Measurements from ENCODE around the gene CERS6. TPM values are rescaled to one million over a fixed set of nuclear protein-coding genes. Genes with fewer than 3 reads are reported as not detected.
A peak's percentile ranks its signal among the peaks of the same experiment; 100 is the strongest.

The CERS6 gene
- total RNA-seq, 1 donor, result 23.9 TPM

DNA sequence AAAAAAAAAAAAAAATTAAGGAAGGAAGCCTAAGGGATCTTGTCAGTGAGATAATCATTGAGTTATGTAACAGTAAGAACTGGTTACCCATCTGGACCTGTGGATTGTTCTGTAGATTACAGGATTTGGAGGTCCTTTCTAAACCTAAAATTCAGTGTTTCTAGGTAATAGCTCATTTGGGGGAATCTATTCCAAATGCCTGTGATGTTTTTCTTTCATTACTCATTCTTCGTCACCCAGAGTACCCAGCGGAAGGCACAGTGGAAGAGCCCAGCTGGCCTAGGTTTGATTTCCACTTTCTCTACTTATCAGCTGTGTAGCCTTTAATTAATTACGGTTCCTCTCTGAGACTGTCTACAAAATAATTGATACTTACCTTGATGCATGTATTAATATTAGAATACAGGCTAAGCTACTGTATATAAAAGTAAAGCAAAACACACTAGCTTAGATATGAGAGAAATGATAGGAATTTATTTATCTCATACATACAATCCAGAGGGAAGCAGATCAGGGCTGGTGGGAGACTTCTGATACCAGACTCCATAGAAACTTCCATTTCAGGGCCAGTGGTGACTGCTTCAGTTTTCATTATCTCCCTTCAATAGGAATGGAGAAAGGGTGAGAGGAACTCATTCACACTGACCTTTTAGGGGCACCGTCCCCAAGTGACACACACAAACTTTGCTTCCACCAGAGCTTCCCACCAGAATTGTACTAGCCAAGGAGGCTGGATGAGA is 230.6 kb downstream of the CERS6 start:
- Histone ChIP-seq H3K4me3 (ENCODE audit: insufficient read depth, low read length) (no peak overlapping the region), H3K9me3 (ENCODE audit: low read depth, low read length) (no peaks in the 10 kb centered on the region), H3K27ac (ENCODE audit: low read depth, low read length) (peak overlapping the region; percentile 59), H4K20me1 (ENCODE audit: insufficient read depth, low read length) (no peaks in the 10 kb centered on the region), H3K79me2 (ENCODE audit: insufficient read depth, low read length) (no peaks in the 10 kb centered on the region), H3K27me3 (ENCODE audit: insufficient read depth, low read length) (no peaks in the 10 kb centered on the region), H3K4me1 (ENCODE audit: insufficient read depth, low read length) (peaks cover 24% of the 10 kb centered on the region), H2AFZ (ENCODE audit: low read length) (no peak overlapping the region), H3K36me3 (ENCODE audit: insufficient read depth, low read length) (no peaks in the 10 kb centered on the region), H3K4me2 (ENCODE audit: insufficient read depth, low read length) (peak overlapping the region; percentile 61)
- TF ChIP-seq, protein P1, sequence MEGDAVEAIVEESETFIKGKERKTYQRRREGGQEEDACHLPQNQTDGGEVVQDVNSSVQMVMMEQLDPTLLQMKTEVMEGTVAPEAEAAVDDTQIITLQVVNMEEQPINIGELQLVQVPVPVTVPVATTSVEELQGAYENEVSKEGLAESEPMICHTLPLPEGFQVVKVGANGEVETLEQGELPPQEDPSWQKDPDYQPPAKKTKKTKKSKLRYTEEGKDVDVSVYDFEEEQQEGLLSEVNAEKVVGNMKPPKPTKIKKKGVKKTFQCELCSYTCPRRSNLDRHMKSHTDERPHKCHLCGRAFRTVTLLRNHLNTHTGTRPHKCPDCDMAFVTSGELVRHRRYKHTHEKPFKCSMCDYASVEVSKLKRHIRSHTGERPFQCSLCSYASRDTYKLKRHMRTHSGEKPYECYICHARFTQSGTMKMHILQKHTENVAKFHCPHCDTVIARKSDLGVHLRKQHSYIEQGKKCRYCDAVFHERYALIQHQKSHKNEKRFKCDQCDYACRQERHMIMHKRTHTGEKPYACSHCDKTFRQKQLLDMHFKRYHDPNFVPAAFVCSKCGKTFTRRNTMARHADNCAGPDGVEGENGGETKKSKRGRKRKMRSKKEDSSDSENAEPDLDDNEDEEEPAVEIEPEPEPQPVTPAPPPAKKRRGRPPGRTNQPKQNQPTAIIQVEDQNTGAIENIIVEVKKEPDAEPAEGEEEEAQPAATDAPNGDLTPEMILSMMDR (IDR thresholded peaks at IDR 0.05; ENCODE audit: extremely low read depth, low read depth, low read length), result no peak
- DNase-seq (ENCODE audit: insufficient read length, low spot score, missing footprints), result peak; percentile 72

- DNase-seq (ENCODE audit: insufficient read length, low spot score, missing footprints), result no peak
- TF ChIP-seq, protein P1 (IDR thresholded peaks at IDR 0.05; ENCODE audit: extremely low read depth, low read depth, low read length), result peak; percentile 34
- H3K4me1 ChIP-seq (ENCODE audit: insufficient read depth, low read length), result peaks cover 24% of the 10 kb centered on the region
- no peak overlapping the region for H2AFZ ChIP-seq (ENCODE audit: low read length)
- H3K4me2 ChIP-seq (ENCODE audit: insufficient read depth, low read length), result no peak overlapping the region
- no peaks in the 10 kb centered on the region for H3K9me3 ChIP-seq (ENCODE audit: low read depth, low read length)
- no peaks in the 10 kb centered on the region for H3K79me2 ChIP-seq (ENCODE audit: insufficient read depth, low read length)
- peak overlapping the region; percentile 59 for H3K27ac ChIP-seq (ENCODE audit: low read depth, low read length)
- no peaks in the 10 kb centered on the region for H3K27me3 ChIP-seq (ENCODE audit: insufficient read depth, low read length)
- no peaks in the 10 kb centered on the region for H4K20me1 ChIP-seq (ENCODE audit: insufficient read depth, low read length)
- H3K4me3 ChIP-seq (ENCODE audit: insufficient read depth, low read length), result no peak overlapping the region
- H3K36me3 ChIP-seq (ENCODE audit: insufficient read depth, low read length), result no peaks in the 10 kb centered on the region
These were observed 231.2 kb downstream of the CERS6 start for GRCh38 chr2:168687314-168687713.

DNA sequence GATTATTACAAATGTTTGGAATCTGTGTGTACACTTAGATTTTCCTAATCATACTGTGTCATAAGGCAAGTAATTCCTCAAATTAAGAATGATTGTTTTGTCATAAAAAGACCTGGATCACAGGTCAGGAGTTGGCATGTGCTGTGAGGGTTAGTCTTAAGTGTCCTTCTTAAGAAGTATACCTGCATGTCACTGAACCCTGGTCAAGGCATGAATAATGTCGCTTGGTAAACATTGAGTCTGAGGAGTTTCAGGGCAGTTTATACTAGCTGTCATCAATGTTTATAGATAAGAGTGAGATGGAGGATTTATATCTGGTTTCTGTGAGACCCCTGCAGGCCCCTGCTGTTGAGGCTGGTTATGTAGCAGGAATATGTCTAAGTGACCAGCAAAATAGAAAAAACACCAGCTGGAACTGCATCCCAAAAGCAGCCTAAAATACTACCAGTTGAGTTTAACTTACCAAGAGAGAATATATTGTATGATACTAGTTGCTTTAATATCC is 234.4 kb downstream of the CERS6 start:
- Histone ChIP-seq H3K36me3 (ENCODE audit: insufficient read depth, low read length) (no peaks in the 10 kb centered on the region), H3K9me3 (ENCODE audit: low read depth, low read length) (no peaks in the 10 kb centered on the region), H2AFZ (ENCODE audit: low read length) (no peak overlapping the region), H3K27ac (ENCODE audit: low read depth, low read length) (no peak overlapping the region), H4K20me1 (ENCODE audit: insufficient read depth, low read length) (no peaks in the 10 kb centered on the region), H3K4me2 (ENCODE audit: insufficient read depth, low read length) (no peak overlapping the region), H3K4me1 (ENCODE audit: insufficient read depth, low read length) (peaks cover 23% of the 10 kb centered on the region), H3K79me2 (ENCODE audit: insufficient read depth, low read length) (no peaks in the 10 kb centered on the region), H3K27me3 (ENCODE audit: insufficient read depth, low read length) (no peaks in the 10 kb centered on the region), H3K4me3 (ENCODE audit: insufficient read depth, low read length) (no peak overlapping the region)
- TF ChIP-seq, protein P1 (IDR thresholded peaks at IDR 0.05; ENCODE audit: extremely low read depth, low read depth, low read length), result no peak
- DNase-seq (ENCODE audit: insufficient read length, low spot score, missing footprints), result no peak

- Histone ChIP-seq H3K9me3 (ENCODE audit: low read depth, low read length) (no peaks in the 10 kb centered on the region), H3K36me3 (ENCODE audit: insufficient read depth, low read length) (no peaks in the 10 kb centered on the region), H4K20me1 (ENCODE audit: insufficient read depth, low read length) (no peaks in the 10 kb centered on the region), H3K4me1 (ENCODE audit: insufficient read depth, low read length) (peaks cover 15% of the 10 kb centered on the region), H3K27me3 (ENCODE audit: insufficient read depth, low read length) (no peaks in the 10 kb centered on the region), H3K4me3 (ENCODE audit: insufficient read depth, low read length) (no peak overlapping the region), H3K79me2 (ENCODE audit: insufficient read depth, low read length) (no peaks in the 10 kb centered on the region), H2AFZ (ENCODE audit: low read length) (no peak overlapping the region), H3K4me2 (ENCODE audit: insufficient read depth, low read length) (no peak overlapping the region), H3K27ac (ENCODE audit: low read depth, low read length) (no peak overlapping the region)
- TF ChIP-seq, protein P1 (IDR thresholded peaks at IDR 0.05; ENCODE audit: extremely low read depth, low read depth, low read length), result no peak
- DNase-seq (ENCODE audit: insufficient read length, low spot score, missing footprints), result no peak
These were observed 235.1 kb downstream of the CERS6 start for GRCh38 chr2:168691221-168691620.

Data from osteoblast (primary cell).